Common myeloid progenitor, CD34-positive (primary cell): ENCODE data around the gene C12orf54.
"Not testable (repeated sequence)": the region's sequence is repeated elsewhere in the genome, so short reads cannot be mapped to it uniquely, and the experiment has no call there.

Experiments
- CTCF ChIA-PET: fragments of 350-600 bp; sonication (Branson Sonifier 250); formaldehyde crosslinking; loops from one replicate; lab custom pipeline; 2021; ENCODE audit warnings: antibody characterized with exemption; lab: Charles Lee
- POLR2A ChIA-PET: fragments of 350-600 bp; sonication (Branson Sonifier 250); formaldehyde crosslinking; loops from one replicate; lab custom pipeline; 2021; ENCODE audit warnings: antibody characterized with exemption; lab: Charles Lee
- DNase-seq, 3 donors: peaks; one replicate each; pipeline versions ENCODE4 v3.0.0 to v3.0.0-alpha.2; 2013
- H3K27ac ChIP-seq, 2 experiments: 1 replicate in 1 of 2; 2 replicates in 1 of 2; pipeline ENCODE4 v1.7.0; 2013; ENCODE audit warnings: inconsistent platforms in 2 of 2, low read length in 2 of 2, mild to moderate bottlenecking in 2 of 2, low read depth in 1 of 2, moderate library complexity in 1 of 2; ENCODE audit not compliant: severe bottlenecking in 2 of 2, insufficient read depth in 1 of 2, poor library complexity in 1 of 2
- H3K27me3 ChIP-seq, 5 experiments: replicated peaks in 2 of 5; 1 replicate in 3 of 5; 2 replicates in 2 of 5; pipeline versions ENCODE4 v1.6.1 to v1.7.0; 2013; ENCODE audit warnings: low read length in 4 of 5, mild to moderate bottlenecking in 2 of 5, moderate library complexity in 2 of 5, inconsistent platforms in 1 of 5; ENCODE audit not compliant: insufficient read depth in 5 of 5, control insufficient read depth in 4 of 5
- H3K36me3 ChIP-seq, 4 experiments: 1 replicate in 2 of 4; 2 replicates in 2 of 4; pipeline versions ENCODE4 v1.6.1 to v1.7.0; 2013; ENCODE audit warnings: low read length in 3 of 4, control low read depth in 1 of 4, mild to moderate bottlenecking in 1 of 4; ENCODE audit not compliant: control insufficient read depth in 4 of 4, insufficient read depth in 4 of 4
- H3K4me1 ChIP-seq, 4 experiments: 1 replicate in 3 of 4; 2 replicates in 1 of 4; pipeline versions ENCODE4 v1.6.1 to v1.7.1; 2013; ENCODE audit warnings: low read length in 3 of 4, mild to moderate bottlenecking in 3 of 4, control low read depth in 1 of 4, inconsistent platforms in 1 of 4, moderate library complexity in 1 of 4; ENCODE audit not compliant: control insufficient read depth in 4 of 4, insufficient read depth in 4 of 4; ENCODE audit errors: control extremely low read depth in 1 of 4
- H3K4me3 ChIP-seq, 7 experiments: 1 replicate in 4 of 7; 2 replicates in 3 of 7; pipeline versions ENCODE4 v1.5.1 to v1.7.0; 2013; ENCODE audit warnings: mild to moderate bottlenecking in 7 of 7, low read length in 6 of 7, moderate library complexity in 6 of 7, inconsistent platforms in 2 of 7, low read depth in 2 of 7, control low read depth in 1 of 7; ENCODE audit not compliant: insufficient read depth in 4 of 7, control insufficient read depth in 1 of 7; ENCODE audit errors: extremely low read depth in 1 of 7
- H3K9me3 ChIP-seq, 5 experiments: 1 replicate in 4 of 5; 2 replicates in 1 of 5; pipeline versions ENCODE4 v1.6.1 to v1.7.1; 2013; ENCODE audit warnings: low read length in 4 of 5, mild to moderate bottlenecking in 2 of 5, inconsistent platforms in 1 of 5, low read depth in 1 of 5, moderate library complexity in 1 of 5; ENCODE audit not compliant: control insufficient read depth in 4 of 5, insufficient read depth in 2 of 5; ENCODE audit errors: control extremely low read depth in 1 of 5
- WGBS: methylation state at CpG from one replicate; pipeline ENCODE4 v1.1.5; 2013; ENCODE audit not compliant: insufficient coverage; 5-methylcytosine and 5-hydroxymethylcytosine counted together

The C12orf54 gene

DNA sequence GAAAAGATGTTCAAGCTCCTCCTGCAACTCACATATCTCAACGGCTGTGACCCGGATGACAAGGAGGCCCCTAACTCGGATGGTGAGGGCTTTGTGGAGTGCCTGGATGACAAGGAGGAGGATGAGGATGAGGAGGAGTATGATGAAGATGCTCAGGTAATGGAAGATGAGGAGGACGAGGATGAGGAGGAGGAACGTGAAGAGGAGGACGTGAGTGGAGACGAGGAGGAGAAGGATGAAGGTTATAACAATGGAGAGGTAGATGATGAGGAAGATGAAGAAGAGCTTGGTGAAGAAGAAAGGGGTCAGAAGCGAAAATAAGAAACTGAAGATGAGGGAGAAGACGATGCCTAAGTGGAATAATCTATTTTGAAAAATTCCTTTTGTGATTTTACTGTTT lies 9.2 kb upstream of the C12orf54 start:
- H3K4me1 ChIP-seq, result no peaks in the 10 kb centered on the region
- H3K9me3 ChIP-seq, result peaks cover 0 to 23% (median 4%) of the 10 kb centered on the region in 5 experiments
- POLR2A ChIA-PET, result no interaction called here
- DNase-seq, result no peak
- CTCF ChIA-PET, result no interaction called here
- H3K4me3 ChIP-seq, result no peak overlapping the region
- WGBS, result 88% methylated on average over 8 of the region's 9 CpGs
- H3K27ac ChIP-seq, result no peak overlapping the region
- H3K27me3 ChIP-seq, result no peaks in the 10 kb centered on the region
- H3K36me3 ChIP-seq, result no peaks in the 10 kb centered on the region

DNA sequence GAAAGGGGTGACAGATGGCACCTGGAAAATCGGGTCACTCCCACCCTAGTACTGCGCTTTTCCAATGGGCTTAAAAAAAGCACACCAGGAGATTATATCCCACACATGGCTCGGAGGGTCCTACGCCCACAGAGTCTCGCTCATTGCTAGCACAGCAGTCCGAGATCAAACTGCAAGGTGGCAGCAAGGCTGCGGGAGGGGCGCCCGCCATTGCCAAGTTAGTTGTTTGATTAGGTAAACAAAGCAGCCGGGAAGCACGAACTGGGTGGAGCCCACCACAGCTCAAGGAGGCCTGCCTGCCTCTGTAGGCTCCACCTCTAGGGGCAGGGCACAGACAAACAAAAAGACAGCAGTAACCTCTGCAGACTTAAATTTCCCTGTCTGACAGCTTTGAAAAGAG lies 7.8 kb upstream of the C12orf54 start:
- H3K27ac ChIP-seq, H3K4me3 ChIP-seq, H3K27me3 ChIP-seq, H3K4me1 ChIP-seq, POLR2A ChIA-PET, H3K36me3 ChIP-seq, CTCF ChIA-PET, DNase-seq: not testable (repeated sequence)
- peaks cover 0 to 11% (median 0%) of the 10 kb centered on the region in 5 experiments for H3K9me3 ChIP-seq
- no CpG with 5 or more reads among the region's 11 CpGs for WGBS

DNA sequence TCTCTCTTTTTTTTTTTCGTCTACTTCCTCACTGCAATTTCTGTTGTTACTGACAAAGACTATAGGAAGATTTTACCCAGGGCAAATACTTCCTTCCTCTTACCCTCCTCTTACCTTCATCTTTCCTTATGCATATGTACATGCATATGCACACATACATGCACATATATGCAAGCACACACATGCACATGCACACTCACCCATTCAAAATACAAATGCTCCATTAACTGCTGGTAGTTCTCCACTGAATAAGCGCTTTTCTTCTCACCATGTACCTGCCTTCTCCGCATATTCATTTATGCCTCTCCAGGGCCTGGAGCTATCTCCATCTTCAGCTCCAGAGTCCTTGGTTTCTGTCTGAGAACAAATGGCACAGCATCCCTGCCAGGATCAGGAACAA lies 632 bp downstream of the C12orf54 start:
- H3K27me3 ChIP-seq, result peaks cover 0 to 6% (median 1%) of the 10 kb centered on the region in 5 experiments
- H3K4me3 ChIP-seq, result no peak overlapping the region
- H3K27ac ChIP-seq, result no peak overlapping the region
- H3K4me1 ChIP-seq, result no peaks in the 10 kb centered on the region
- ChIA-PET CTCF (no interaction called here), POLR2A (no interaction called here)
- H3K9me3 ChIP-seq, result no peaks in the 10 kb centered on the region
- H3K36me3 ChIP-seq, result no peaks in the 10 kb centered on the region
- 100% methylated on average over 2 of the region's 3 CpGs for WGBS
- no peak for DNase-seq

DNA sequence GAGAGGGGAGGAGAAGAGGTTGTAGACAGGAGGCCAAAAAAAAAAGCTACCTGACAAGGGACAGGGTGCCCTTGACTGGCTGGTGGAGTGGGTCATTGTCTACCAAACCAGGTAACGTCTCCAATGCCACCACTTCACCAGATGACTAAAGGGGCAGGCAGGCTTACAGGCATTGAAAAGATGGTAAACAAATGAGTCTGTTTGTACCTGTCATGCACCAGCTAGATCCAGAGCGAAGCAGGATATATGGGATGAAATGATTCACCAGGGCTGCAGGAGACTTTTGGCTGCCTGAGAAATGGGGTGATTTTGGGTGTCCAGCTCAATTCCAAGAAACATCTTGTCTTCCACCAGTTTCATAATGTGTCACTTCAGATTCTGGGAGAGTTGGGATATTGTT lies 4.0 kb downstream of the C12orf54 start:
- 100% methylated on average over 2 of the region's 2 CpGs for WGBS

DNA sequence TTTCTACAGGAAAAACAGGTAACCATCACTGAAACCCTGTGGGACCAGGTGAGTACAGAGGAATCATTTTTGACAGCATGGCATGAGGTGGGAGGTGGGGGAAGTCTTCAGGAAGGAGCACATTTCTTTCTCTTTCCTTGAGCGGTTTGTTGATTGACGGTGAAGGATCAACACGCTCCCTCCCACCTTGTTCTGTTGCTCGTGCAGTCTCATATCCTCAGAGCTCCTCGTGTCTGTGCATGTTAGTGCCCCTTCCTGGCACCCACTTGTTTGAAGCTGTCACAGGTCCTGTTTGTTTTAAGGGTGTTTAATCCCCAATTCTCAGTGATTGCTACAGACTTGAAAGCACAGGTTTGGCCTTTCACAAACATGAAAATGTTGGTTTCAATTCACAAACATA lies 4.4 kb downstream of the C12orf54 start:
- ChIA-PET POLR2A (no interaction called here), CTCF (no interaction called here)
- Histone ChIP-seq H3K36me3 (no peaks in the 10 kb centered on the region), H3K9me3 (no peaks in the 10 kb centered on the region), H3K4me1 (no peaks in the 10 kb centered on the region), H3K4me3 (no peak overlapping the region), H3K27ac (no peak overlapping the region), H3K27me3 (peaks cover 0 to 6% (median 1%) of the 10 kb centered on the region in 5 experiments)
- no peak for DNase-seq
- 92% methylated on average over 2 of the region's 5 CpGs for WGBS

More for the DNA sequence above, 4.0 kb downstream of the C12orf54 start:
- H3K9me3 ChIP-seq, result no peaks in the 10 kb centered on the region
- peaks cover 0 to 6% (median 1%) of the 10 kb centered on the region in 5 experiments for H3K27me3 ChIP-seq
- CTCF ChIA-PET, result no interaction called here
- POLR2A ChIA-PET, result no interaction called here
- no peak for DNase-seq
- no peak overlapping the region for H3K27ac ChIP-seq
- H3K36me3 ChIP-seq, result no peaks in the 10 kb centered on the region
- H3K4me1 ChIP-seq, result no peaks in the 10 kb centered on the region
- H3K4me3 ChIP-seq, result no peak overlapping the region

DNA sequence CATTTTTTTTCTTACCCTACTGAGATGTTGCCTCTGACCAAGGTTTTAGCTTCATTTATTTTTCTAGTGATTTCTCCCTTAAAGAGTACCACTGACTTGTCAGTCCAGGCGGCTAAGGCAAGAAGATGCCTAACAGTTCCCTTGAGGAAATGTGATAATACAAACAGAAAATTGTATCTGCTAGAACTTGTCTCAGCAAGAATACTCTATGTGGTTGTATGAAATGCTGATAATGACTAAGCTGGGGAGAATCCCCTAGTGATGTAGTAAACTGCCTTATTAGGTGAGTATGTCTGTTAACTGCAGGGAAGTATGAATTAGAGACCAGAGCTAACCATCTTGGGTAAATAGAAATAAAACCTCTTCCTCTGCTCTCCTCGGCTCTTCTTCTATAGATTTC lies 6.7 kb downstream of the C12orf54 start:
- no peaks in the 10 kb centered on the region for H3K4me1 ChIP-seq
- no peaks in the 10 kb centered on the region for H3K9me3 ChIP-seq
- H3K27me3 ChIP-seq, result peaks cover 0 to 6% (median 1%) of the 10 kb centered on the region in 5 experiments
- peak in 2 of 3 donors; percentile 17 to 23 for DNase-seq
- ChIA-PET POLR2A (no interaction called here), CTCF (interaction anchor here (1.3 kb wide), 1 partner anchor 9 kb away, joined by 3 read pairs; no protein-coding TSS in a partner anchor)
- WGBS, result no CpG with 5 or more reads among the region's 2 CpGs
- H3K36me3 ChIP-seq, result no peaks in the 10 kb centered on the region
- no peak overlapping the region for H3K4me3 ChIP-seq
- H3K27ac ChIP-seq, result no peak overlapping the region

DNA sequence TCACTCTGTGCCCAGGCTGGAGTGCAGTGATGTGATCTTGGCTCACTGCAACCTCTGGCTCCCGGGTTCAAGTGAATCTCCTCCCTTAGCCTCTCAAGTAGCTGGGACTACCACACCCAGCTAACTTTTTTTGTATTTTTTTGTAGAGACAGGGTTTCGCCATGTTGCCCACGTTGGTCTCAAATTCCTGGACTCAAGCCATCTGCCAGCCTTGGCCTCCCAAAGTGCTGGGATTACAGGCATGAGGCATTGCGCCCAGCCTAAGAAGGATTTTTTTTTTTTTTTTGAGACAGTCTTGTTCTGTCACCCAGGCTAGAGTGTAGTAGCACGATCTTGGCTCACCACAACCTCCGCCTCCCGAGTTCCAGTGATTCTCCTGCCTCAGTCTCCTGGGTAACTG lies 7.2 kb downstream of the C12orf54 start:
- H3K27ac ChIP-seq, H3K36me3 ChIP-seq, H3K4me3 ChIP-seq, H3K27me3 ChIP-seq, H3K9me3 ChIP-seq, H3K4me1 ChIP-seq, DNase-seq, POLR2A ChIA-PET: not testable (repeated sequence)
- CTCF ChIA-PET, result interaction anchor here (1.3 kb wide), 1 partner anchor 9 kb away, joined by 3 read pairs; no protein-coding TSS in a partner anchor
- WGBS, result 92% methylated on average over 3 of the region's 7 CpGs
